ENCODE data around the gene LAMA3.

GRCh38 chr18:23838233-23838632 is 149.0 kb downstream of the LAMA3 start:
- no peak for TF ChIP-seq CTCF (IDR thresholded peaks at IDR 0.05)
- TF ChIP-seq POLR2A (IDR thresholded peaks at IDR 0.05) = no peak
- no peak for TF ChIP-seq POLR2AphosphoS5 (IDR thresholded peaks at IDR 0.05; ENCODE audit: insufficient read depth in 1 of 2, low read depth in 1 of 2)
